GM21576 (cell line): ENCODE results near the gene ZNF804A.

Experiments
- ATAC-seq: cut with Tn5 transposase; IDR thresholded peaks from one replicate; pipeline ENCODE4 v1.9.1; 2021; ENCODE audit warnings: mild to moderate bottlenecking, moderate library complexity; ENCODE audit not compliant: unreplicated experiment

The ZNF804A gene

GRCh38 chr2:184921676-184922075 lies 323.3 kb downstream of the ZNF804A start:
- no peak for ATAC-seq

GRCh38 chr2:184923751-184924150 lies 325.4 kb downstream of the ZNF804A start:
- no peak for ATAC-seq

- ATAC-seq = no peak
Measured at GRCh38 chr2:184927040-184927439, 328.7 kb downstream of the ZNF804A start.

- no peak for ATAC-seq
Measured at GRCh38 chr2:184936761-184937160, 338.4 kb downstream of the ZNF804A start.

- ATAC-seq = no peak
Measured at GRCh38 chr2:184938221-184938985, 340.1 kb downstream of the ZNF804A start.

GRCh38 chr2:184945326-184945725 lies 347.0 kb downstream of the ZNF804A start:
- no peak for ATAC-seq

GRCh38 chr2:184945824-184946223 lies 347.5 kb downstream of the ZNF804A start:
- no peak for ATAC-seq

- ATAC-seq = no peak
Measured at GRCh38 chr2:184956856-184957255, 358.5 kb downstream of the ZNF804A start.

GRCh38 chr2:184971546-184972068 lies 373.3 kb downstream of the ZNF804A start:
- ATAC-seq = no peak
